Parathyroid adenoma (tissue), 2 donors: Measurements from ENCODE around the gene ZC3H7B.

Experiments used
- H2AFZ ChIP-seq: fragments of 300-600 bp; sonication (generic); one replicate; pipeline ENCODE4 v1.7.0; 2017; ENCODE audit warnings: antibody characterized with exemption, mild to moderate bottlenecking
- H3K27ac ChIP-seq: fragments of 300-600 bp; sonication (generic); one replicate; pipeline ENCODE4 v1.7.0; 2017
- H3K27me3 ChIP-seq: fragments of 300-600 bp; sonication (generic); one replicate; pipeline ENCODE4 v1.7.0; 2017; ENCODE audit warnings: low read length; ENCODE audit not compliant: control insufficient read depth, insufficient read depth
- H3K36me3 ChIP-seq: fragments of 300-600 bp; sonication (generic); one replicate; pipeline ENCODE4 v1.7.0; 2017; ENCODE audit warnings: low read length; ENCODE audit not compliant: control insufficient read depth, insufficient read depth
- H3K4me1 ChIP-seq: fragments of 300-600 bp; sonication (generic); one replicate; pipeline ENCODE4 v1.7.0; 2017; ENCODE audit warnings: control low read depth
- H3K4me2 ChIP-seq: fragments of 300-600 bp; sonication (generic); one replicate; pipeline ENCODE4 v1.7.0; 2017; ENCODE audit warnings: low read length
- H3K4me3 ChIP-seq: fragments of 300-600 bp; sonication (generic); one replicate; pipeline ENCODE4 v1.7.0; 2017; ENCODE audit warnings: low read depth, low read length
- H3K79me2 ChIP-seq: fragments of 300-600 bp; sonication (generic); one replicate; pipeline ENCODE4 v1.7.0; 2017; ENCODE audit warnings: control low read depth
- H3K9ac ChIP-seq: fragments of 300-600 bp; sonication (generic); one replicate; pipeline ENCODE4 v1.7.0; 2017; ENCODE audit warnings: mild to moderate bottlenecking
- H3K9me3 ChIP-seq: fragments of 300-600 bp; sonication (generic); one replicate; pipeline ENCODE4 v1.7.0; 2017; ENCODE audit warnings: low read length; ENCODE audit not compliant: control insufficient read depth
- TF ChIP-seq, protein P1 (sequence below): fragments of 300-600 bp; sonication (generic); IDR thresholded peaks from one replicate; pipeline ENCODE4 v1.7.0; 2017; ENCODE audit warnings: antibody characterized with exemption, mild to moderate bottlenecking
- donor health status: primary hyperparathyroidism.

The ZC3H7B gene

DNA sequence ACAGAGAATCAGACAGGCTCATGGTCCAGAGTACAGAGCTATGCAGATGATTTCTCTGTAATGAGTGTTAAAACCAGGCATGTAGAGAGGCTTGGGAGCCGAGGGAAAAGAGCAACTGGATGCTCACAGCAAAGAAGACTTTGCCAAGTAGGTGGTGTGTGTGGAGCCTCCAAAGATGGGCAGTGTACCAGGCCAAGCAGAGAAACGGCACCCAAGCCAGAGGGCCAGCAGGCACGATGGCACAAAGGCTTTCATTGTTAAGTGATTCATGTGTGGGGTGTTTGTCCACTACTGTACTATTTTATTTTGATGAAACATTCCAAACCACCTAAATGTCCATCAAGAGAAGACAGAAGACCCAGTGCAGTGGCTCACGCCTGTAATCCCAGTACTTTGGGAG is 26.5 kb upstream of the ZC3H7B start:
- Histone ChIP-seq H3K27me3 (no peaks in the 10 kb centered on the region), H3K36me3 (no peaks in the 10 kb centered on the region), H3K79me2 (no peaks in the 10 kb centered on the region), H3K4me3 (no peak overlapping the region), H3K9ac (no peak overlapping the region), H3K4me1 (no peaks in the 10 kb centered on the region), H3K9me3 (no peaks in the 10 kb centered on the region), H3K4me2 (no peak overlapping the region), H3K27ac (no peak overlapping the region), H2AFZ (no peak overlapping the region)
- TF ChIP-seq, protein P1, sequence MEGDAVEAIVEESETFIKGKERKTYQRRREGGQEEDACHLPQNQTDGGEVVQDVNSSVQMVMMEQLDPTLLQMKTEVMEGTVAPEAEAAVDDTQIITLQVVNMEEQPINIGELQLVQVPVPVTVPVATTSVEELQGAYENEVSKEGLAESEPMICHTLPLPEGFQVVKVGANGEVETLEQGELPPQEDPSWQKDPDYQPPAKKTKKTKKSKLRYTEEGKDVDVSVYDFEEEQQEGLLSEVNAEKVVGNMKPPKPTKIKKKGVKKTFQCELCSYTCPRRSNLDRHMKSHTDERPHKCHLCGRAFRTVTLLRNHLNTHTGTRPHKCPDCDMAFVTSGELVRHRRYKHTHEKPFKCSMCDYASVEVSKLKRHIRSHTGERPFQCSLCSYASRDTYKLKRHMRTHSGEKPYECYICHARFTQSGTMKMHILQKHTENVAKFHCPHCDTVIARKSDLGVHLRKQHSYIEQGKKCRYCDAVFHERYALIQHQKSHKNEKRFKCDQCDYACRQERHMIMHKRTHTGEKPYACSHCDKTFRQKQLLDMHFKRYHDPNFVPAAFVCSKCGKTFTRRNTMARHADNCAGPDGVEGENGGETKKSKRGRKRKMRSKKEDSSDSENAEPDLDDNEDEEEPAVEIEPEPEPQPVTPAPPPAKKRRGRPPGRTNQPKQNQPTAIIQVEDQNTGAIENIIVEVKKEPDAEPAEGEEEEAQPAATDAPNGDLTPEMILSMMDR = no peak

DNA sequence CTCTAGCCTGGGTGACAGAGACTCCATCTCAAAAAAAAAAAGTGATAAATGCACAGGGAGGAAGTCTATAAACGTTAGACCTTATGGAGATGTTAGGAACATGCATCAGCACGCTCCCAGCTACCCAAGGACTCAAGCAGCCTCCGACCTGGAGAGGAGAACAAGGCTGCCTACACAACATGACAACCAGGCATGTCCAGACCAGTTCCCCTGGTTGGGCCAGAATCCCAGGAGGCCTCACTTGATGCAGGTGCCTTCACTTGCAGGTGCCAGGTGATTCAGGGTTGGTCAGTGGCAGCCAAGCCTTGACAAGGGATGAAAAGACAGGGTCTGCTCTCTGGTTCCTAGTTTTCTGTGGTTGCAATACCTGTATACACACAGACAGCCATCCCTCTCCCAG is 21.3 kb upstream of the ZC3H7B start:
- Histone ChIP-seq H3K9ac (no peak overlapping the region), H3K79me2 (no peaks in the 10 kb centered on the region), H3K36me3 (no peaks in the 10 kb centered on the region), H3K27me3 (no peaks in the 10 kb centered on the region), H3K4me2 (no peak overlapping the region), H2AFZ (no peak overlapping the region), H3K4me1 (no peaks in the 10 kb centered on the region), H3K4me3 (no peak overlapping the region), H3K27ac (no peak overlapping the region), H3K9me3 (no peaks in the 10 kb centered on the region)
- TF ChIP-seq, protein P1 = no peak

DNA sequence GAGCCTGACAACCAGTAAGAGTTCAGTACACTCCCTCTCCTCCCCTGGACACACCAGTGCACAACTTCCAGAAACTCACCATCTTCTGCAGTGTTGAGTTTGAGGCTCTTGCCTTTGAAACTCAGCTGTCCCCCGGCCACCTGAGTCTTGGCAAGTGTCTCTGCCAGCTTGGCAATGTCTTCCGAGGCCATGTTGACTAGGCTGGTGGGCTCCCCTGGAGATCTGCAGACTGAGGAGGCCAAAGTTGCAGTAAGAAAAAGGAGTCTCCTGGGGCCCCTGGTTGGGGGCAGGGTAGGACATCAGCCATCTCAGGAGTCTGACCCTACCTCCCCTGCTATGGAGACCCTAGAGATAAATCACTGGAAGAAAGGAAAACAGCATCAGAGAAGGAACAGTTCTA is 20.5 kb upstream of the ZC3H7B start:
- no peaks in the 10 kb centered on the region for H3K79me2 ChIP-seq
- H2AFZ ChIP-seq = no peak overlapping the region
- no peak overlapping the region for H3K4me3 ChIP-seq
- no peaks in the 10 kb centered on the region for H3K36me3 ChIP-seq
- H3K9me3 ChIP-seq = no peaks in the 10 kb centered on the region
- TF ChIP-seq, protein P1 = no peak
- no peak overlapping the region for H3K4me2 ChIP-seq
- H3K4me1 ChIP-seq = no peaks in the 10 kb centered on the region
- no peak overlapping the region for H3K27ac ChIP-seq
- H3K27me3 ChIP-seq = no peaks in the 10 kb centered on the region
- H3K9ac ChIP-seq = no peak overlapping the region

DNA sequence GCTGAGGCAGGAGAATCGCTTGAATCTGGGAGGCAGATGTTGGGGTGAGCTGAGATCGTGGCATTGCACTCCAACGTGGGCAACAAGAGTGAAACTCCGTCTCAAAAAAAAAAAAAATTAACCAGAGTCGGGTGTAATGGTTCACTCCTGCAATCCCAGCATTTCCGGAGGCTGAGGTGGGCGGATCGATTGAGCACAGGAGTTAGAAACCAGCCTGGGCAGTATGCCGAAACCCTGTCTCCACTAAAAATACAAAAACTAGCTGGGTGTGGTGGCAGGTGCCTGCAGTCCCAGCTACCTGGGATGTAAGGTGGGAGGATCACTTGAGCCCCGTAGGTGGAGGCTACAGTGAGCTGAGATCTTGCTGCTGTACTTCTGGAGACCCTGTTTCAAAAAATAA is 16.9 kb upstream of the ZC3H7B start:
- Histone ChIP-seq H3K4me3 (no peak overlapping the region), H3K9me3 (no peaks in the 10 kb centered on the region), H3K27ac (no peak overlapping the region), H3K4me2 (no peak overlapping the region), H3K27me3 (no peaks in the 10 kb centered on the region), H3K79me2 (no peaks in the 10 kb centered on the region), H3K4me1 (no peaks in the 10 kb centered on the region), H2AFZ (no peak overlapping the region), H3K9ac (no peak overlapping the region), H3K36me3 (no peaks in the 10 kb centered on the region)
- TF ChIP-seq, protein P1 = no peak

DNA sequence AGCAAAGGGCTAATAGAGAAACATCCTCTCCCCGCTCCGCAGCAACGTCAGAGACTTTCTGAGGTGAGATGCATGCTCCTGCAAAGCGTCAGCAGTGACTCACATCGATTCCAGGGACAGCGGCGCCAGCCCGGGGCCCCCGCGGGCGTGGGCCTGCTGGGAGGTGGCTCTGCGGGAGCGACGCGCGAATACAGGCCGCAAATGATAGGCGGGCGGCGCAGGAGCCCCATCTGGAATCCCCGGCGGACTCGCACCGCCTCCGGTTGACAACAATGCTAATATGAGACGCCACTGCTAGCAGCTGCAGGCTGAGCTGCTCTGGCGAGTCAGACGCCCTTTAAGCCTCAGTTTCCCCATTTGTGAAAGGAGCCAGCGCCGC is 15.9 kb upstream of the ZC3H7B start:
- H3K9me3 ChIP-seq = no peaks in the 10 kb centered on the region
- no peak overlapping the region for H3K9ac ChIP-seq
- H2AFZ ChIP-seq = peak overlapping the region; percentile 80
- no peaks in the 10 kb centered on the region for H3K4me1 ChIP-seq
- H3K27ac ChIP-seq = no peak overlapping the region
- peak overlapping the region; percentile 90 for H3K4me2 ChIP-seq
- H3K79me2 ChIP-seq = no peaks in the 10 kb centered on the region
- no peaks in the 10 kb centered on the region for H3K27me3 ChIP-seq
- TF ChIP-seq, protein P1 = no peak
- H3K36me3 ChIP-seq = no peaks in the 10 kb centered on the region
- H3K4me3 ChIP-seq = peak overlapping the region; percentile 89
